NB4 (cell line): Measurements from ENCODE around the gene LIN7A.

Experiments used
- DNase-seq: peaks from one replicate; pipeline ENCODE4 v3.0.0; 2010; ENCODE audit warnings: low read depth
- H3K4me3 ChIP-seq: one replicate; pipeline ENCODE4 v1.5.1; 2011; ENCODE audit warnings: mild to moderate bottlenecking, low read depth, low read length, moderate library complexity
- CTCF ChIP-seq: IDR thresholded peaks from one replicate; pipeline ENCODE4 v1.5.1; 2012; ENCODE audit warnings: low read depth, low read length
- MYC ChIP-seq: IDR thresholded peaks from 2 replicates; pipeline ENCODE4 v1.6.1; 2011; ENCODE audit warnings: low read depth, low read length
- POLR2A ChIP-seq: IDR thresholded peaks from 2 replicates; pipeline ENCODE4 v1.6.1; 2011; ENCODE audit warnings: mild to moderate bottlenecking; ENCODE audit not compliant: insufficient read length; ENCODE audit errors: extremely low read depth
- TF ChIP-seq, protein P1 (sequence below): IDR thresholded peaks from 2 replicates; pipeline ENCODE4 v1.6.1; 2011; ENCODE audit warnings: low read depth, low read length

Gene LIN7A

DNA sequence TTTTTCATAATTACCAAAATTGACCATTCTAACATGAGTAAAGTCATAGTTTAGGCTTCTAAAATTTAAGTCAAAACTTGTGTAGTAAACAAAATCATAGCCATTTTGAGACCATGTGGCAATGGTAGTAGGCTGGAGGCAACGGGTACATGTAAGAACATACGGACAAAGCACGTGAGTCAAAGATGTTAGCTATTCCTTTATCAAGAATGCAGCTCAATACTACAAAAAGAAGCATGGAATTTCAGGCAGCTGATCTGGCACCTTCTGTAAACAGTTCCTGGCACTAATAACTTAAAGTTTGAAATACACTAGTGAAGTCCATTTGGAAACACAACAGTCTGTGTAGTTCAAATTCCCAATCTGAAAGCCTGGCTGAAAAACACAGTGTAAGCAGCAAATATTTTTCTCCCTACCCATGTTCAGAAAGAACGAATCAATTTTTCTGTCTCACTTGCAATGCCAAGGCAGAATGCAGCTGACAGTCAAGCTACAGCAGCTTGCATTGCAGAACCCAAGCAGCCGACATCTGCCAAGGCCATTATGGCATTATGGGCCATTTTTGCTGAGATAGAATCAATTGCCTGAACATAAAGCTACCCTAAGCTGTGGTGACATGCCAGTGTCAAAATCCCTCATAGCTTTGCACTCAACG, 191.8 kb downstream of the LIN7A start:
- DNase-seq: no peak
- no peak overlapping the region for H3K4me3 ChIP-seq
- TF ChIP-seq, protein P1, sequence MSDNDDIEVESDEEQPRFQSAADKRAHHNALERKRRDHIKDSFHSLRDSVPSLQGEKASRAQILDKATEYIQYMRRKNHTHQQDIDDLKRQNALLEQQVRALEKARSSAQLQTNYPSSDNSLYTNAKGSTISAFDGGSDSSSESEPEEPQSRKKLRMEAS: no peak
- no peak for TF ChIP-seq MYC
- no peak for TF ChIP-seq POLR2A
- TF ChIP-seq CTCF: no peak
